Activated T-cell treated with anti-CD3 and anti-CD28 coated beads, Interleukin-2, amount 50 U/mL, for 24 hours (primary cell): ENCODE results near the gene DCX.

ENCODE experiments used
- DNase-seq: peaks from one replicate; pipeline ENCODE4 v3.0.0-alpha.2; 2020
- H3K27ac Mint-ChIP-seq: 2 replicates; pipeline ENCODE4 v1.8.0; 2020; ENCODE audit warnings: mild to moderate bottlenecking, mixed read lengths
- H3K27me3 Mint-ChIP-seq: 2 replicates; pipeline ENCODE4 v1.8.0; 2020; ENCODE audit warnings: mixed read lengths
- H3K36me3 Mint-ChIP-seq: 2 replicates; pipeline ENCODE4 v1.8.0; 2020; ENCODE audit warnings: low read depth, mixed read lengths
- H3K4me1 Mint-ChIP-seq: 2 replicates; pipeline ENCODE4 v1.8.0; 2020; ENCODE audit warnings: low read depth, mixed read lengths
- H3K4me3 Mint-ChIP-seq: 2 replicates; pipeline ENCODE4 v1.8.0; 2020; ENCODE audit warnings: mild to moderate bottlenecking, moderate library complexity, mixed read lengths
- H3K9me3 Mint-ChIP-seq: 2 replicates; pipeline ENCODE4 v1.8.0; 2020; ENCODE audit warnings: mixed read lengths

Gene DCX

GRCh38 chrX:111411983-111412382 is at the start of gene DCX:
DCX (minus strand) TSS chrX:111412192; CDS start chrX:111410398, 1,794 bp downstream.
- H3K4me3 Mint-ChIP-seq: no peak within 1 kb of the TSS
- no peak for DNase-seq
- no peaks in the 10 kb centered on the region for H3K9me3 Mint-ChIP-seq
- H3K27me3 Mint-ChIP-seq: peaks cover 54% of the 10 kb centered on the region
- H3K27ac Mint-ChIP-seq: no peak within 1 kb of the TSS
- H3K36me3 Mint-ChIP-seq: no peaks in the 10 kb centered on the region
- no peaks in the 10 kb centered on the region for H3K4me1 Mint-ChIP-seq

- H3K9me3 Mint-ChIP-seq: no peaks in the 10 kb centered on the region
- no peak overlapping the region for H3K4me3 Mint-ChIP-seq
- DNase-seq: no peak
- no peak overlapping the region for H3K27ac Mint-ChIP-seq
- H3K4me1 Mint-ChIP-seq: no peaks in the 10 kb centered on the region
- no peaks in the 10 kb centered on the region for H3K36me3 Mint-ChIP-seq
- H3K27me3 Mint-ChIP-seq: peaks cover 27% of the 10 kb centered on the region
Observed at GRCh38 chrX:111460607-111461006, 48.6 kb upstream of the DCX start.

- Mint-ChIP-seq H3K27me3 (peaks cover 53% of the 10 kb centered on the region), H3K4me3 (no peak overlapping the region), H3K36me3 (no peaks in the 10 kb centered on the region), H3K9me3 (no peaks in the 10 kb centered on the region), H3K4me1 (no peaks in the 10 kb centered on the region), H3K27ac (no peak overlapping the region)
- no peak for DNase-seq
Observed at GRCh38 chrX:111447298-111447697, 35.3 kb upstream of the DCX start.

- Mint-ChIP-seq H3K9me3 (no peaks in the 10 kb centered on the region), H3K4me1 (no peaks in the 10 kb centered on the region), H3K4me3 (no peak overlapping the region), H3K27me3 (peaks cover 53% of the 10 kb centered on the region), H3K27ac (no peak overlapping the region), H3K36me3 (no peaks in the 10 kb centered on the region)
- no peak for DNase-seq
Observed at GRCh38 chrX:111445485-111445884, 33.5 kb upstream of the DCX start.

GRCh38 chrX:111444881-111445280 is 32.9 kb upstream of the DCX start:
- no peak overlapping the region for H3K4me3 Mint-ChIP-seq
- DNase-seq: no peak
- H3K27me3 Mint-ChIP-seq: peaks cover 52% of the 10 kb centered on the region
- H3K36me3 Mint-ChIP-seq: no peaks in the 10 kb centered on the region
- H3K4me1 Mint-ChIP-seq: no peaks in the 10 kb centered on the region
- H3K27ac Mint-ChIP-seq: no peak overlapping the region
- no peaks in the 10 kb centered on the region for H3K9me3 Mint-ChIP-seq

- Mint-ChIP-seq H3K27me3 (peaks cover 60% of the 10 kb centered on the region), H3K4me1 (no peaks in the 10 kb centered on the region), H3K9me3 (no peaks in the 10 kb centered on the region), H3K27ac (no peak overlapping the region), H3K36me3 (no peaks in the 10 kb centered on the region), H3K4me3 (no peak overlapping the region)
- no peak for DNase-seq
Observed at GRCh38 chrX:111443946-111444345, 32.0 kb upstream of the DCX start.

GRCh38 chrX:111442791-111443190 is 30.8 kb upstream of the DCX start:
- peaks cover 60% of the 10 kb centered on the region for H3K27me3 Mint-ChIP-seq
- no peak overlapping the region for H3K4me3 Mint-ChIP-seq
- no peak for DNase-seq
- H3K36me3 Mint-ChIP-seq: no peaks in the 10 kb centered on the region
- H3K4me1 Mint-ChIP-seq: no peaks in the 10 kb centered on the region
- H3K27ac Mint-ChIP-seq: no peak overlapping the region
- no peaks in the 10 kb centered on the region for H3K9me3 Mint-ChIP-seq

GRCh38 chrX:111435469-111435868 is 23.5 kb upstream of the DCX start:
- no peak for DNase-seq
- no peak overlapping the region for H3K4me3 Mint-ChIP-seq
- H3K4me1 Mint-ChIP-seq: no peaks in the 10 kb centered on the region
- H3K27ac Mint-ChIP-seq: no peak overlapping the region
- peaks cover 49% of the 10 kb centered on the region for H3K27me3 Mint-ChIP-seq
- H3K9me3 Mint-ChIP-seq: peaks cover under 1% of the 10 kb centered on the region
- no peaks in the 10 kb centered on the region for H3K36me3 Mint-ChIP-seq

GRCh38 chrX:111431001-111431400 is 19.0 kb upstream of the DCX start:
- DNase-seq: no peak
- Mint-ChIP-seq H3K9me3 (peaks cover 4% of the 10 kb centered on the region), H3K36me3 (no peaks in the 10 kb centered on the region), H3K27ac (no peak overlapping the region), H3K4me1 (no peaks in the 10 kb centered on the region), H3K27me3 (peaks cover 50% of the 10 kb centered on the region), H3K4me3 (no peak overlapping the region)

- Mint-ChIP-seq H3K4me1 (no peaks in the 10 kb centered on the region), H3K27me3 (peaks cover 54% of the 10 kb centered on the region), H3K36me3 (no peaks in the 10 kb centered on the region)
Observed at GRCh38 chrX:111411557-111411956, 435 bp downstream of the DCX start.

GRCh38 chrX:111410590-111411078 is 1.4 kb downstream of the DCX start:
- DNase-seq: no peak
- no peaks in the 10 kb centered on the region for H3K4me1 Mint-ChIP-seq
- H3K27ac Mint-ChIP-seq: no peak overlapping the region

More at GRCh38 chrX:111411557-111411956, 435 bp downstream of the DCX start:
- no peak for DNase-seq
- Mint-ChIP-seq H3K9me3 (no peaks in the 10 kb centered on the region), H3K27ac (no peak overlapping the region), H3K4me3 (no peak overlapping the region)

GRCh38 chrX:111409326-111409725 is 2.7 kb downstream of the DCX start:
- H3K27me3 Mint-ChIP-seq: peaks cover 47% of the 10 kb centered on the region
- H3K4me3 Mint-ChIP-seq: no peak overlapping the region
- no peak overlapping the region for H3K27ac Mint-ChIP-seq
- no peak for DNase-seq
- H3K36me3 Mint-ChIP-seq: no peaks in the 10 kb centered on the region
- H3K4me1 Mint-ChIP-seq: no peaks in the 10 kb centered on the region
- no peaks in the 10 kb centered on the region for H3K9me3 Mint-ChIP-seq

More at GRCh38 chrX:111410590-111411078, 1.4 kb downstream of the DCX start:
- H3K27me3 Mint-ChIP-seq: peaks cover 50% of the 10 kb centered on the region
- no peak overlapping the region for H3K4me3 Mint-ChIP-seq
- no peaks in the 10 kb centered on the region for H3K9me3 Mint-ChIP-seq
- H3K36me3 Mint-ChIP-seq: no peaks in the 10 kb centered on the region

- DNase-seq: no peak
- H3K9me3 Mint-ChIP-seq: no peaks in the 10 kb centered on the region
- H3K27me3 Mint-ChIP-seq: peaks cover 50% of the 10 kb centered on the region
- H3K36me3 Mint-ChIP-seq: no peaks in the 10 kb centered on the region
- no peaks in the 10 kb centered on the region for H3K4me1 Mint-ChIP-seq
- no peak overlapping the region for H3K27ac Mint-ChIP-seq
- no peak overlapping the region for H3K4me3 Mint-ChIP-seq
Observed at GRCh38 chrX:111407948-111408347, 4.0 kb downstream of the DCX start.

- H3K27me3 Mint-ChIP-seq: peaks cover 38% of the 10 kb centered on the region
- H3K4me1 Mint-ChIP-seq: no peaks in the 10 kb centered on the region
- no peaks in the 10 kb centered on the region for H3K36me3 Mint-ChIP-seq
- H3K4me3 Mint-ChIP-seq: no peak overlapping the region
- DNase-seq: no peak
- H3K9me3 Mint-ChIP-seq: no peaks in the 10 kb centered on the region
- no peak overlapping the region for H3K27ac Mint-ChIP-seq
Observed at GRCh38 chrX:111402344-111402743, 9.6 kb downstream of the DCX start.

- Mint-ChIP-seq H3K4me3 (no peak overlapping the region), H3K4me1 (no peaks in the 10 kb centered on the region), H3K9me3 (no peaks in the 10 kb centered on the region), H3K27ac (no peak overlapping the region), H3K27me3 (peaks cover 26% of the 10 kb centered on the region), H3K36me3 (no peaks in the 10 kb centered on the region)
- no peak for DNase-seq
Observed at GRCh38 chrX:111395149-111395548, 16.8 kb downstream of the DCX start.

- Mint-ChIP-seq H3K27me3 (peaks cover 27% of the 10 kb centered on the region), H3K9me3 (no peaks in the 10 kb centered on the region), H3K4me1 (no peaks in the 10 kb centered on the region)
Observed at GRCh38 chrX:111394569-111394968, 17.4 kb downstream of the DCX start.

More at GRCh38 chrX:111394569-111394968, 17.4 kb downstream of the DCX start:
- DNase-seq: no peak
- H3K4me3 Mint-ChIP-seq: no peak overlapping the region
- no peaks in the 10 kb centered on the region for H3K36me3 Mint-ChIP-seq
- no peak overlapping the region for H3K27ac Mint-ChIP-seq
